ENCODE results near the gene C1orf53.
A peak's percentile ranks its signal among the peaks of the same experiment; 100 is the strongest.
"Not testable (repeated sequence)": the region's sequence is repeated elsewhere in the genome, so short reads cannot be mapped to it uniquely, and the experiment has no call there.

Gene C1orf53

GRCh38 chr1:197902454-197903195 is at the start of gene C1orf53:
TSS of gene C1orf53 (plus strand) at chr1:197902630. CDS start at chr1:197902650, 20 bp downstream.
- peak; percentile 75 to 82 for DNase-seq

DNA sequence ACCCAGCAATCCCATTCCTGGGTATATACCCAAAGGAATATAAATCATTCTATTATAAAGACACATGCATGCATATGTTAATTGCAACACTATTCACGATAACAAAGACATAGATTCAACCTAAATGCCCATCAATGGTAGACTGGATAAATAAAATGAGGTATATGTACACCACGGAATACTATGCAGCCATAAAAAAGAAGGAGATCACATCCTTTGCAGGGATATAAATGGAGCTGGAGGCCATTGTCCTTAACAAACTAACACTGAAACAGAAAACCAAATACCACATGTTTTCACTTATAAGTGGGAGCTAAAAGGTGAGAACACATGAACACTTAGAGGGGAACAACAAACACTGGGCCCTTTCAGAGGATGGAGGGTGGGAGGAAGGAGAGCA is 46.7 kb upstream of the C1orf53 start:
- DNase-seq, result not testable (repeated sequence)

GRCh38 chr1:197857477-197857876 is 45.0 kb upstream of the C1orf53 start:
- no peak for DNase-seq

GRCh38 chr1:197859024-197859423 is 43.4 kb upstream of the C1orf53 start:
- no peak for DNase-seq

- no peak for DNase-seq
Measured at GRCh38 chr1:197862221-197862620, 40.2 kb upstream of the C1orf53 start.

- DNase-seq, result no peak
Measured at GRCh38 chr1:197862671-197863070, 39.8 kb upstream of the C1orf53 start.

DNA sequence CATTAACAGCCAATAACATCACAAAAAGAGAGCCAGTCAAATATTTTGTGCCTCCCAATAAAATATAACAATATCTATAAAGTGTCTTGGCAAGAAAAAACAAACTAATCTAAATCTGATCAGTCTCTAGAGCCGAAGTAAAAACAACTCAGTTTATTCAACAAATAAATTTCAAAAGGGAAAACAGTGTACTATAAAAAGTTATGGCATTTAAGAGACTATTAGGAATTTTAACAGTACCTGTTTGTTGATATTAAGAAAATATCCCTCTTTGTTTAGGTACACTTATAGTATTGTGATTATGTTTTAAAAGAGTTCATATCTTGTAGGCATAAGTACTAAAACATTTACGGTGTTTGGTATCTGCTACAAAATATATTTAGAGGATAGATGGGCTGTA is 36.6 kb upstream of the C1orf53 start:
- DNase-seq, result no peak

DNA sequence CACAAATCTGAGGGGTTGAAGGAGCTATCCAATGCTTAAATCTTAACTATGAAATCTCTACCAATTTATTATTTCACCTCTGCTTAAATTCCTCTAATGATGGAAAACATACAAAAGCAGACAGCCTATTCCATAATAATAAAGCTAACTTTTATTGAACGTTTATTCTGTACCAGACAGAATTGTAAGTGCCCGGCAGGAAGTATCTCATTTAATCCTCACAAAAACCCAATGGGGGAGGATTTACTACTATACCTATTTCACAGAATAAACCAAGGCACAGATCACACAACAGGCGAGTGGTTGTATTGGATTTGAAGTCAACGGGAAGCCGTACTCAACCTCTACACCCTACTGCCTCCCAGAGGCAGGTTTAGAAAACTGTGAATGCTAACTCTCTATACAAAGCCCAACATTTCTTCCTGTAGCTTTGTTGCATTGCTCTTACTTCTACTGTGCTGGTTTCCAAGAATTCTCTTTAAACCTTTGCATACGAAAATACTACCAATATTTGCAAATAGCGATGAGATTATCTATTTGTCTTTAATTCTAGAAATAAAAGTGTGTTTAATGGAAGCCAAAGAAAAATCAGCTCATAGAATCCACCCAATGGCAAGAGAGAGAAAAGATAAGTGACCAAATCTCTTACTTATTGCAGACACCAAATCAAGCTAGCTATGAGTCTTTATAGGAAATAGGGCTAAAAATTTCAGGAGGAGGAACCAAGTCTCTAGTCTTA is 33.5 kb upstream of the C1orf53 start:
- DNase-seq, result peak; percentile 30 to 68

- no peak for DNase-seq
Measured at GRCh38 chr1:197869490-197870077, 32.8 kb upstream of the C1orf53 start.

DNA sequence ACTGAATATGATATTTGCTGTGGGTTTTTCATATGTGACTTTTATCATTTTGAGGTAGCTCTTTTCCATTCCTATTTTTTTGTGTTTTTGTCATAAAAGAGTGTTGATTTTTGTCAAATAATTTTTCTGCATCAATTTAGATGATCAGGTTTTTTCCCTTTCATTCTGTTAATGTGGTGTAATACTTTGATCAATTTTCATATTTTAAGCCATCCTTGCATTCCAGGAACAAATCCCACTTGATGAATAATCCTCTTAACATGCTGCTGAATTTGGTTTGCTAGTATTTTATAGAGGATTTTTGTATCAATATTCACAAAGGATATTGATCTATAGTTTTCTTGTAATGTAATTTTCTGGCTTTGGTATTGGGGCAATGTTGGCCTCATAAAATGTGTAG is 25.5 kb upstream of the C1orf53 start:
- no peak for DNase-seq

- not testable (repeated sequence) for DNase-seq
Measured at GRCh38 chr1:197880385-197880784, 22.0 kb upstream of the C1orf53 start.

DNA sequence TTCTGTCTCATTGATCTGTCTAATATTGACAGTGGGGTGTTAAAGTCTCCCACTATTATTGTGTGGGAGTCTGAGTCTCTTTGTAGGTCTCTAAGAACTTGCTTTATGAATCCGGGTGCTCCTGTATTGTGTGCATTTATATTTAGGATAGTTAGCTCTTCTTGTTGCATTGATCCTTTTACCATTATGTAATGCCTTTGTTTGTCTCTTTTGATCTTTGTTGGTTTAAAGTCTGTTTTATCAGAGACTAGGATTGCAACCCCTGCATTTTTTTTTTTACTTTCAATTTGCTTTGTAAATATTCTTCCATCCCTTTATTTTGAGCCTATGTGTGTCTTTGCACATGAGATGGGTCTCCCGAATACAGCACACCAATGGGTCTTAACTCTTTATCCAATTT is 20.2 kb upstream of the C1orf53 start:
- not testable (repeated sequence) for DNase-seq

GRCh38 chr1:197884173-197884572 is 18.3 kb upstream of the C1orf53 start:
- no peak for DNase-seq

GRCh38 chr1:197890936-197891335 is 11.5 kb upstream of the C1orf53 start:
- DNase-seq, result no peak

DNA sequence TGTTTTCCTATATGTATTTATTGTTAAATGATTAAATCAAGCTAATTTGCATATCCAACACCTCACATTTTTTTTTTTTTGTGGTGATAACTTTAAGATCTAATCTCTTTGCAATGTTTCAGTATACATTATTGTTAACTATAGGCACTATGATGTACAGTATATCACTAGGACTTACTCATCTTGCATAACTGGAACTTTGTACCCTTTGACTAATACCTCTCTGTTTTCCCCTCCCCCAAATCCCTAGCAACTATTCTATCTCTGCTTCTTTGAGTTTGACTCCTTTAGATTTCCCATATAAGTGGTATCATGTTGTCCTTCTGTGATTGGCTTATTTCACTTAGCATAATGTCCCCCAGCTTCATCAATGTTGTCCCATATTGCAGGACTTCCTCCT is 9.7 kb upstream of the C1orf53 start:
- no peak for DNase-seq

DNA sequence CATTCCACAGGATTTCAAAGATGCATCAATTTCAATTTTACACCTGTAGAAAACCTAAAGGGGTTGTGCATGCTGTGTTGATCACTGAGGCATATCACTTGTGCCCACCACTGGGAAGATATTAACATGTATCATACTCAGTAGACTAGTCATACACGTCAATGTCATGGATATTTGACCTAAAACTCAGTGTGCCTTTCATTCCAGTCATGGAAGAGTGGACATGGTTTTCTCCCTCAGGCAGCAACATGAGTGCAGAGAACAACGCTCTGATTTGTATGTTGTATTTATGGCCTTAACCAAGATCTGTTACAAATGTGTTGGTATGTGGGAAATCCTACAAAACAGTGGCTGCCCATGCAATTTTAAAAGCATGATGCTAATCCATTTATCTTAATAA is 6.1 kb upstream of the C1orf53 start:
- DNase-seq, result no peak

GRCh38 chr1:197899037-197899436 is 3.4 kb upstream of the C1orf53 start:
- no peak for DNase-seq

DNA sequence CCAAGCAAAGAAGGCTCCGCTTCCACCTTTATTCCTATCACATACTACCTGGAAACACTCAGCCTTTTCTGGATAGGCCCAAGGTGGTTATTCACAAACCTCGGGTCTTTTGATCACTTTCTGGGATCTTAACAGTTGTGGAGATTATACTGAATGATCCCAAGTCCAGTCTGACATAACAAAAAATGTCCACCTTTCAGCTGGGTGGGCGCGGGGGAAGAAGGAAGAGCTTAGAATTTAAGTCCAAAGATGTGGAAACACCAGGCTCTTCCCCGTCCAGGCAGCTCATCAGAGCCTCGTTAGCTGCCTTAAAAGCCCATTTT is 338 bp upstream of the C1orf53 start:
- no peak for DNase-seq

GRCh38 chr1:197903196-197903514 is 725 bp downstream of the C1orf53 start:
- no peak for DNase-seq

GRCh38 chr1:197904126-197904787 is 1.8 kb downstream of the C1orf53 start:
- no peak for DNase-seq

- no peak for DNase-seq
Measured at GRCh38 chr1:197905699-197906351, 3.4 kb downstream of the C1orf53 start.

- no peak for DNase-seq
Measured at GRCh38 chr1:197907846-197908616, 5.6 kb downstream of the C1orf53 start.
